Fibroblast of villous mesenchyme (primary cell): ENCODE measurements around the gene KDM4C. TPM values are rescaled to one million over a fixed set of nuclear protein-coding genes. Genes with fewer than 3 reads are reported as not detected.

ENCODE experiments used
- DNase-seq: peaks from one replicate; pipeline ENCODE4 v3.0.0-alpha.2; 2010; ENCODE audit warnings: low read depth
- H3K4me3 ChIP-seq: 2 replicates; pipeline ENCODE4 v1.5.1; 2011; ENCODE audit warnings: low read depth, mild to moderate bottlenecking, low read length
- CTCF ChIP-seq: IDR thresholded peaks from 2 replicates; pipeline ENCODE4 v1.5.1; 2012; ENCODE audit warnings: low read depth, mild to moderate bottlenecking, low read length; ENCODE audit not compliant: insufficient read depth
- total RNA-seq: library from RNA; depleted of rRNA; stranded (reverse); fragments of >200 nt; gene quantifications from 2 replicates; pipeline ENCODE4 v1.2.3, GENCODE V29; 2012

Gene KDM4C
- total RNA-seq, 1 donor: 31.1 TPM

- no peak for DNase-seq
- no peak overlapping the region for H3K4me3 ChIP-seq
- TF ChIP-seq CTCF: no peak
Observed at GRCh38 chr9:7165331-7165975, 407.7 kb downstream of the KDM4C start.

DNA sequence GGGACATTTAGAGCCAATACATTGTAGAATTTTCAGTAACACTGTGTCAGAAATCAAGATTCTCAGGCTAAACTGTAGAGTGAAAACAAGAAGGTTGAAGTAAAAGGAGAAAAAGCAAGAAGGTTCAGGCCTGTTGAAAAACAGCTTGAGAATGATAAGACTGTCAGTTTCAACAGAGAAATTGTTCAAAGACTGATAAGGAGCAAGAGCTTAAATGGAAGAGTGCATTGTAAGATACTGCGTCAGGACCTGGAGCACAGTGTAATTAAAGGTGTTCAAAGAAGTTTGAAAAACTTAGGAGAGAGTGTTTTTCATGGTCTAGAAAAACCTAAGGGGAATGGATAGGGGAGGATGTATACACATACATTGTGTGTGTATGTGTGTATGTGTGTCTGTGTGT is 408.3 kb downstream of the KDM4C start:
- no peak for DNase-seq
- TF ChIP-seq CTCF: no peak
- H3K4me3 ChIP-seq: no peak overlapping the region

GRCh38 chr9:7169717-7170389 is 412.1 kb downstream of the KDM4C start:
- TF ChIP-seq CTCF: no peak
- no peak for DNase-seq
- H3K4me3 ChIP-seq: no peak overlapping the region

DNA sequence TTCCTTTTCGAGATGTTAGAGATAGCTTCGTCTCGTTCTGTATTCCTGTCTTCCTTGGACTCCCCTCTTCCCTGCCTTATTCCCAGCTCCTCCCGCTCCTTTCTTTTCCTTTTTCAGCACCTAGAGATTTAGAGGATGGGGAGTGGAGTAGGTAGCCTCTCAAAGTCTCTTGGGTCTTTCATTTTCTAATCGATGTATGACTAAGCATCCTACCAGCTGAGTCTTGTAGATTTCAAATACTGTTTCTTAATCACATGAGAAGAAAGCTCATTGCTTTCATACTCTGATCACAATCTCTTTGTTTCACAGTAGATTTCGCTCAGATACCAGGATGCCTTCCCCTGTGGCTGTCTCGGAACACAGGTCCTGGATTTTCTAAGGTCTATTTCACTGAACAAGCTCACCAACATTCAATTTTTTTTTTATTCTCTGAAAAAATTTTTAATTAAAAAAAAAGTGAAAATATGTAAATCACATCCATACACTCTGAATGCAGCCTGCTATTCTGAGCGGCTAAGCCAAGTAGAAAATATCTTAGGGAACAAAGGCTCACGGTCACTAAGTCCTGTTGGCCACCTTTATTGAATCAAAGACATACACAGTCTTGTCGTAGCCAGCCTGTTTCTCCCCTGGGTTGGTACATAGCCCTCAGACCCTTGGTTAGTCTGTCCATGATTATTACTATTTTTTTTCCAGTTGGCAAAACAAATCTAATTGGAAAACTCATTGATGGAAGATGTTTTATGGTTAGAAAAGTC is 413.8 kb downstream of the KDM4C start:
- TF ChIP-seq CTCF: no peak
- DNase-seq: no peak

DNA sequence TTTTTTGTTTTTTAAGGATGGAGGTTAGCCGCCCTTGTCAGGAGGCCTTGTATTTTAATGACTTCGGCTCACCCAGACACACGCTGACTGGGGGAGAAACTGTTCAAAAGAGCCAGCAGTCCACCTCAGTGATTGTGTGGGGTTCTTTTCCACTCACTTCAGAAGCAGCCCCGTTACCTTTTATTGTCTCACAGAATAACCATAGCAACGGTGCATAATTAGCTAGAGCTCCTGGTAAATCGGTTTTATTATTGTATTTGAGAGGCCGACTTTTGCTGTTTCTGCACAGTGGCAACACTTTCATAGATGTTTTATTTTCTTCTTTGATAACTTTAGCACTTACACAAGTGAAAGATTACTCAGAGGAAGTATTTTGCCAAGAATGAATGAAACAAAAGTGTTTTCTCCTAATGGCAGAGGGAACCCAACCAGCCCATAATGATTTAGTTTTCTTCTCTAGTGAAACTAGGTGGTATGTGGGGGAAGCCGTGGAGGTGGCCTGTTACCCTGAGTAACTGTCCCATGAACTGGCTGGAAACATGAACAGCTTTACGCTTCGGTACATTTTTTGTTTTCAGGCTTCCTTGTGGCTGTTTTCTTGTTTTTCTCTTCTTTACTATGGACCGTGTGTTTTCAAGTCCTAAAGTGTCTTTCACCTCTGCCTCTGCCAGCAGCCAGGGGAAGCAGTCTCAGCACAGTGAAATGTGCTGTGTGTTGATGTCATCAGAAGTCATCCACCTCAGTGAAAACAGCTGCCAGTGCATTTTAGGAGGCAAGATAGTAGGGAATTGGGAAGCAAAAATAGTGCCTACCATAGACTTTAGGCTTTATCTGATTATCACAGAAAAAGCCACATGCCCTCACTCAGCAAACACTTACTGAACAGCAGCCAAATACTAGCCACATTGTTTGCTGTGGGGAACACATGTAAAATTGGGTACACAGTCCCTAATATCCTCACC is 414.7 kb downstream of the KDM4C start:
- peak; percentile 25 for DNase-seq
- no peak overlapping the region for H3K4me3 ChIP-seq
- TF ChIP-seq CTCF: no peak

More for the DNA sequence above, 413.8 kb downstream of the KDM4C start:
- H3K4me3 ChIP-seq: no peak overlapping the region

GRCh38 chr9:7173139-7173538 is 415.4 kb downstream of the KDM4C start:
- no peak for DNase-seq
- H3K4me3 ChIP-seq: no peak overlapping the region
- no peak for TF ChIP-seq CTCF
